ENCODE data around the gene CXCR6.

CXCR6 gene

GRCh38 chr3:45951946-45952345 lies 8.7 kb downstream of the CXCR6 start:
- H3K4me3 ChIP-seq (ENCODE audit: low read depth, low read length) = no peak overlapping the region
- no peaks in the 10 kb centered on the region for H3K9me3 ChIP-seq (ENCODE audit: control insufficient read depth, insufficient read depth, low read length)
- H3K27me3 ChIP-seq (ENCODE audit: control insufficient read depth, insufficient read depth, low read length) = no peaks in the 10 kb centered on the region
- no peak overlapping the region for H3K9ac ChIP-seq (ENCODE audit: low read depth, low read length)
- no peaks in the 10 kb centered on the region for H3K4me1 ChIP-seq (ENCODE audit: control insufficient read depth, insufficient read depth, low read length)
- H3K36me3 ChIP-seq (ENCODE audit: control insufficient read depth, insufficient read depth, low read length) = peaks cover 50% of the 10 kb centered on the region

DNA sequence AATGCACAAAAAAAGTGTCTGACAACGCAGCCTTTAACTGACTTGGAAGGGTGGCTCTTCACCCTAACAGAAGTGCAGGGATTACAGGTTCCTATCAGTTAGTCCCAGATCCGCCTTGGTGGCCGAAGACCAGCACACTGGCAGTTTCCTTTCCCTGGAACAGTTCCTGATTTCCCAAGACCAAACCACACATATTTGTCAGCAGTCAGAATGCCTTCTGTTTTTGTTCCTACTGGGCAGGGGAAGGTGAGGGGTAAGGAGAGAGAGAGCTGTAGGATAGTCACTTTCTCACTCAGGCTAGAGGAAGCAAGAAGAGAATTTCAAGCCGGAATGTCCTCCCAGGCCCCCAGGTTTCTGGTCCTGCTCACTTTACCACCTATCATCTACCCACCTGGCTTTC lies 9.2 kb downstream of the CXCR6 start:
- Histone ChIP-seq H3K4me1 (ENCODE audit: control insufficient read depth, insufficient read depth, low read length) (no peaks in the 10 kb centered on the region), H3K9me3 (ENCODE audit: control insufficient read depth, insufficient read depth, low read length) (no peaks in the 10 kb centered on the region), H3K4me3 (ENCODE audit: low read depth, low read length) (no peak overlapping the region), H3K36me3 (ENCODE audit: control insufficient read depth, insufficient read depth, low read length) (peaks cover 46% of the 10 kb centered on the region), H3K9ac (ENCODE audit: low read depth, low read length) (no peak overlapping the region), H3K27me3 (ENCODE audit: control insufficient read depth, insufficient read depth, low read length) (no peaks in the 10 kb centered on the region)

DNA sequence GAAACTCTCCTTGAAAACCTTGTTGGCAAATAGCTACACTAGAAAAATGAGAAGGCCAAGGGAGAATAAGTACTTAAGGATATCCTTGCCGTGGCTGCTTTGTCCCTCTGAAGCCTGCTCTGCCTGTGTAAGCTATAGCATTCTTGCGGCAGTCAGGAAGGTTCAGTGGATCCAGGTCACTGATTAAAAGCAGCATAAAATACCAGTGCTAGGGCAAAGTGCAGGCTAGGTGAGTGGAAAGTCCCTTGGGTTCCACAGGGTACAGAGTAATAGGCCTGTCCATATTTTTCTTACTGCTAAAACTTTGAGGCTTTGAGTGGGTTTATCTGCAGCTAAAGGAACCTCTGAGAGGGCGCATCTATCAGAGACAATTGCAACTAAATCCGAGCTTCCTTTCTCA lies 10.3 kb downstream of the CXCR6 start:
- peaks cover 52% of the 10 kb centered on the region for H3K36me3 ChIP-seq (ENCODE audit: control insufficient read depth, insufficient read depth, low read length)
- no peaks in the 10 kb centered on the region for H3K4me1 ChIP-seq (ENCODE audit: control insufficient read depth, insufficient read depth, low read length)
- H3K9ac ChIP-seq (ENCODE audit: low read depth, low read length) = no peak overlapping the region
- no peaks in the 10 kb centered on the region for H3K9me3 ChIP-seq (ENCODE audit: control insufficient read depth, insufficient read depth, low read length)
- H3K4me3 ChIP-seq (ENCODE audit: low read depth, low read length) = no peak overlapping the region
- no peaks in the 10 kb centered on the region for H3K27me3 ChIP-seq (ENCODE audit: control insufficient read depth, insufficient read depth, low read length)

DNA sequence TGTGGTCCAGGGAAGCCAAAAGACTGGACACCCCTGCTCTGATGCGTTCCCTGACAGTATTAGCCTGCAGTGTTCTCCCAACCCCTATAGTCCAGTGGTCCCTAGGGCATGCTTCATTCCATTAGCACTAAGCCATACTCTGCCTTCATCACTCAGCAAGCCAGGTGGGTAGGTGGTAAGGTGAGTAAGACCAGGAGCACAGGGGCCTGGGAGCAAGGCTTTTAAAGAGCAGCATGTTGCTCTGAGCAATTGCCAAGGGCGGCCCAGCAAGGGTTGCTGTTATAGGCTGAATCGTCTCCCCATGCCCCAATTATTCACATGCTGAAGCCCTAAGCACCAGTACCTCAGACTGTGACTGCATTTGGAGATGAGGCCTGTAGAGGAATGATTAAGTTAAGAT lies 11.0 kb downstream of the CXCR6 start:
- Histone ChIP-seq H3K27me3 (ENCODE audit: control insufficient read depth, insufficient read depth, low read length) (no peaks in the 10 kb centered on the region), H3K4me3 (ENCODE audit: low read depth, low read length) (no peak overlapping the region), H3K36me3 (ENCODE audit: control insufficient read depth, insufficient read depth, low read length) (peaks cover 54% of the 10 kb centered on the region), H3K4me1 (ENCODE audit: control insufficient read depth, insufficient read depth, low read length) (no peaks in the 10 kb centered on the region), H3K9me3 (ENCODE audit: control insufficient read depth, insufficient read depth, low read length) (no peaks in the 10 kb centered on the region), H3K9ac (ENCODE audit: low read depth, low read length) (no peak overlapping the region)

DNA sequence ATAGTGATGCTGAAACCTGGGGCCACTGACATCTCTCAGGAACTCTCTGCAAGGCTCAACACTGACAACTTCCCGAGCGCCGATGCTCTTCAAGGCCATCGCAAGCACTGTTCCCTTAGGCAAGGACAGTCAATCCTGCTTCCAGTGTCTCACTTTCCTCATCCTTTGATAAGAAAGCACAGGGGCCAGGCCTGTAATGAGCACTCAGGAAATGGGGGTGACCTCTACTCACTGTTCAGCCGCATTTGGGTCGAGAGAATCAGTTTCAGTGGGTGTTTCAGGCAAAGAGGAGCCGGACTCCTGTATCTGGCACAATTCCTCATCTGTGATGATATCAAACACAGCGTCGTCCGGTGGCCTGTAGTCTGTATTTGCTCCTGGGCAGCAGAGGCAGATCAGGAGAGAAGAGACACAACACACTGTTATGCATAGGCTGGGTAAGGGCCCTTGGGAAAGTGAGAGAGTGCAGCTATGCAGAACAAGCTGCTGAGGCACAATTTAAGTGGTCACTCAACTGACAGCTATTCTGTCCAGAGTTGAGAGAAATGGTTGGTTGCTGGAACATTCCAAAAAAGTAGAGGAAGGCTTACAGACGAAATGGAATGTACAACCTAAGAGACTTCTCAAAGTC lies 11.9 kb downstream of the CXCR6 start:
- no peak overlapping the region for H3K4me3 ChIP-seq (ENCODE audit: low read depth, low read length)
- no peak overlapping the region for H3K9ac ChIP-seq (ENCODE audit: low read depth, low read length)
- H3K9me3 ChIP-seq (ENCODE audit: control insufficient read depth, insufficient read depth, low read length) = no peaks in the 10 kb centered on the region
- no peaks in the 10 kb centered on the region for H3K27me3 ChIP-seq (ENCODE audit: control insufficient read depth, insufficient read depth, low read length)
- no peaks in the 10 kb centered on the region for H3K4me1 ChIP-seq (ENCODE audit: control insufficient read depth, insufficient read depth, low read length)
- peaks cover 56% of the 10 kb centered on the region for H3K36me3 ChIP-seq (ENCODE audit: control insufficient read depth, insufficient read depth, low read length)

DNA sequence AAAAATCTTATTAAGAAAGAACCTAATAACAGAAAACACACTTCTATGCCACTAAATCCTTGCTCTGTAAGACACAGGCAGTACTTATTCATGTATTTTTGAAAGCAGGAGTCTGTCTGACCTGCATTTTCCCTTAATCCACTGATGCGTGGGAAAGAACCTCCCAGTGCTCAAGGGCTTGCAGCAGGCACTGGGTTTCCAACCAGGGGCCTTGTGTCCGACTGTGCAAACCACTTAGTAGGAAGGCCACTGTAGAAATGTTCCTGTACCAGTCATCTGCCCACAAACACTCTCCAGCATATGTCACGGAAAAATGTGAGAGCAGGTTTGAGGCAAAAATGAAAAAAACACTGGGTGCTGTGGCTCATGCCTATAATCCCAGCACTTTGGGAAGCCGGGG lies 12.4 kb downstream of the CXCR6 start:
- Histone ChIP-seq H3K4me1 (ENCODE audit: control insufficient read depth, insufficient read depth, low read length) (no peaks in the 10 kb centered on the region), H3K9ac (ENCODE audit: low read depth, low read length) (no peak overlapping the region), H3K4me3 (ENCODE audit: low read depth, low read length) (no peak overlapping the region), H3K9me3 (ENCODE audit: control insufficient read depth, insufficient read depth, low read length) (no peaks in the 10 kb centered on the region), H3K27me3 (ENCODE audit: control insufficient read depth, insufficient read depth, low read length) (no peaks in the 10 kb centered on the region), H3K36me3 (ENCODE audit: control insufficient read depth, insufficient read depth, low read length) (peaks cover 52% of the 10 kb centered on the region)

- Histone ChIP-seq H3K9ac (ENCODE audit: low read depth, low read length) (no peak overlapping the region), H3K36me3 (ENCODE audit: control insufficient read depth, insufficient read depth, low read length) (peaks cover 52% of the 10 kb centered on the region), H3K4me3 (ENCODE audit: low read depth, low read length) (no peak overlapping the region), H3K4me1 (ENCODE audit: control insufficient read depth, insufficient read depth, low read length) (no peaks in the 10 kb centered on the region), H3K27me3 (ENCODE audit: control insufficient read depth, insufficient read depth, low read length) (no peaks in the 10 kb centered on the region), H3K9me3 (ENCODE audit: control insufficient read depth, insufficient read depth, low read length) (no peaks in the 10 kb centered on the region)
These were observed 14.3 kb downstream of the CXCR6 start for GRCh38 chr3:45957586-45957985.

GRCh38 chr3:45958321-45958791 lies 15.1 kb downstream of the CXCR6 start:
- H3K27me3 ChIP-seq (ENCODE audit: control insufficient read depth, insufficient read depth, low read length) = no peaks in the 10 kb centered on the region
- no peaks in the 10 kb centered on the region for H3K9me3 ChIP-seq (ENCODE audit: control insufficient read depth, insufficient read depth, low read length)
- H3K9ac ChIP-seq (ENCODE audit: low read depth, low read length) = no peak overlapping the region
- H3K4me3 ChIP-seq (ENCODE audit: low read depth, low read length) = no peak overlapping the region
- H3K4me1 ChIP-seq (ENCODE audit: control insufficient read depth, insufficient read depth, low read length) = no peaks in the 10 kb centered on the region
- H3K36me3 ChIP-seq (ENCODE audit: control insufficient read depth, insufficient read depth, low read length) = peaks cover 53% of the 10 kb centered on the region

- Histone ChIP-seq H3K9ac (ENCODE audit: low read depth, low read length) (no peak overlapping the region), H3K9me3 (ENCODE audit: control insufficient read depth, insufficient read depth, low read length) (no peaks in the 10 kb centered on the region), H3K27me3 (ENCODE audit: control insufficient read depth, insufficient read depth, low read length) (no peaks in the 10 kb centered on the region), H3K36me3 (ENCODE audit: control insufficient read depth, insufficient read depth, low read length) (peaks cover 55% of the 10 kb centered on the region), H3K4me3 (ENCODE audit: low read depth, low read length) (no peak overlapping the region), H3K4me1 (ENCODE audit: control insufficient read depth, insufficient read depth, low read length) (no peaks in the 10 kb centered on the region)
These were observed 15.9 kb downstream of the CXCR6 start for GRCh38 chr3:45959201-45959600.

DNA sequence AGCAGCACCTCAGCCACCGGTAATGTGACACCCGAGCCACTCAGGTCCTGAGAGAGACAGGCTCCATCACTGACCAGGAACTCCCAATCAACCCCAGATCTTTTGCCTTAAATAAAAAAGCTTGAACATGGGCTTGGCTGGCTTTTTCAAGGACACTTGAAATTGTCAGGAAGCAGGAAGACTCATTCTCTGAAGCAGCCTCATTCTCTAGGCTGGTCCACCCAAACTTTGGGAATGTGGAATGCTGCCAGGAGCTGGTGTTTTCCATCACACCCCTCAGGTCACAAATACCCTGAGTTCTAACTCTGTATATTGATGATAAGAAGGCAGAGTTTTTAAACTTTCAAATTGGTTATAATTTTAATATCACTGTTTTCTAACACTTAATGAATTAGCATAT lies 17.0 kb downstream of the CXCR6 start:
- no peak overlapping the region for H3K9ac ChIP-seq (ENCODE audit: low read depth, low read length)
- H3K4me3 ChIP-seq (ENCODE audit: low read depth, low read length) = no peak overlapping the region
- H3K27me3 ChIP-seq (ENCODE audit: control insufficient read depth, insufficient read depth, low read length) = no peaks in the 10 kb centered on the region
- no peaks in the 10 kb centered on the region for H3K9me3 ChIP-seq (ENCODE audit: control insufficient read depth, insufficient read depth, low read length)
- H3K4me1 ChIP-seq (ENCODE audit: control insufficient read depth, insufficient read depth, low read length) = no peaks in the 10 kb centered on the region
- peaks cover 60% of the 10 kb centered on the region for H3K36me3 ChIP-seq (ENCODE audit: control insufficient read depth, insufficient read depth, low read length)

DNA sequence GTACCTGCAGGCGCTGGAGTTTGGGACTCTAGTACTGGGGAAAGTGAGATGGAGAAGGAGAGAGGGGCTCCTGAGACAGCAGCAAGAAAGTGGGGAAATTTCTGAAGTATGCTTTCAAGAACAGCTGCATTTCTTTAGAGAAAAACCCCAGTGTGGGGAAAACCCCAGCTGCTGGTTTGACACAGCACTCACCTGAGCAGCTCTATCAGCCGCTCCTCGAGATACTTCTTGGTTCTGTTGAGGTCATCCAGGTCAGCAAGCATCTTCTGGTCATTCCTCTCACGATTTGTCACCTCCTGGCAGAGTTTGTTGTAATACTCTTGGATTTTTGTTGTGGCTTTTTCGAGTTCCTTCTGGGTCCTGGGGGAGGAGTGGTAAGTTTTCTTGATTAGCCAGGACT lies 18.8 kb downstream of the CXCR6 start:
- Histone ChIP-seq H3K4me1 (ENCODE audit: control insufficient read depth, insufficient read depth, low read length) (no peaks in the 10 kb centered on the region), H3K9ac (ENCODE audit: low read depth, low read length) (no peak overlapping the region), H3K27me3 (ENCODE audit: control insufficient read depth, insufficient read depth, low read length) (no peaks in the 10 kb centered on the region), H3K4me3 (ENCODE audit: low read depth, low read length) (no peak overlapping the region), H3K36me3 (ENCODE audit: control insufficient read depth, insufficient read depth, low read length) (peaks cover 74% of the 10 kb centered on the region), H3K9me3 (ENCODE audit: control insufficient read depth, insufficient read depth, low read length) (no peaks in the 10 kb centered on the region)

- Histone ChIP-seq H3K4me3 (ENCODE audit: low read depth, low read length) (no peak overlapping the region), H3K27me3 (ENCODE audit: control insufficient read depth, insufficient read depth, low read length) (no peaks in the 10 kb centered on the region), H3K9ac (ENCODE audit: low read depth, low read length) (no peak overlapping the region), H3K9me3 (ENCODE audit: control insufficient read depth, insufficient read depth, low read length) (no peaks in the 10 kb centered on the region), H3K4me1 (ENCODE audit: control insufficient read depth, insufficient read depth, low read length) (no peaks in the 10 kb centered on the region), H3K36me3 (ENCODE audit: control insufficient read depth, insufficient read depth, low read length) (peaks cover 64% of the 10 kb centered on the region)
These were observed 20.9 kb downstream of the CXCR6 start for GRCh38 chr3:45964139-45964538.

Measured in iPS-15b (cell line).